GM12891 (cell line): ENCODE results near the gene RETREG1.

Experiments used
- DNase-seq: peaks from one replicate; pipeline ENCODE4 v3.0.0; 2011; ENCODE audit warnings: low spot score; ENCODE audit not compliant: insufficient read length
- FAIRE-seq: peaks from 2 replicates; lab custom pipeline; 2011; peaks lifted over from hg19 to GRCh38; lab: Jason Lieb, UNC
- PAX5 ChIP-seq: IDR thresholded peaks from 2 replicates; pipeline ENCODE4 v1.6.1; 2011; ENCODE audit warnings: low read length, moderate library complexity, mild to moderate bottlenecking; ENCODE audit not compliant: insufficient read depth, severe bottlenecking
- POLR2A ChIP-seq: IDR thresholded peaks from 2 replicates; pipeline ENCODE4 v1.6.1; 2011; ENCODE audit warnings: low read depth, low read length, control low read depth
- POLR2AphosphoS5 ChIP-seq: IDR thresholded peaks from 2 replicates; pipeline ENCODE4 v1.6.1; 2011; ENCODE audit warnings: low read depth, low read length, control low read depth
- POU2F2 ChIP-seq: IDR thresholded peaks from 2 replicates; pipeline ENCODE4 v1.6.1; 2011; ENCODE audit warnings: low read depth, mild to moderate bottlenecking, control low read depth, low read length, moderate library complexity
- SPI1 ChIP-seq: IDR thresholded peaks from 2 replicates; pipeline ENCODE4 v1.6.1; 2011; ENCODE audit warnings: low read depth, low read length, control low read depth
- TAF1 ChIP-seq: IDR thresholded peaks from 2 replicates; pipeline ENCODE4 v1.6.1; 2011; ENCODE audit warnings: low read depth, low read length, control low read depth

Gene RETREG1

GRCh38 chr5:16515532-16515931, 101.3 kb downstream of the RETREG1 start:
- DNase-seq (no peak), FAIRE-seq (no peak)
- TF ChIP-seq POLR2A = no peak
- TF ChIP-seq POU2F2 = no peak
- no peak for TF ChIP-seq POLR2AphosphoS5
- TF ChIP-seq PAX5 = no peak
- TF ChIP-seq TAF1 = no peak
- TF ChIP-seq SPI1 = no peak

- no peak for DNase-seq
- FAIRE-seq = no peak
- TF ChIP-seq POLR2A (no peak), PAX5 (no peak), SPI1 (no peak), POLR2AphosphoS5 (no peak), POU2F2 (no peak), TAF1 (no peak)
Measured at GRCh38 chr5:16510098-16510497, 106.7 kb downstream of the RETREG1 start.

GRCh38 chr5:16508730-16509531, 107.9 kb downstream of the RETREG1 start:
- no peak for TF ChIP-seq POU2F2
- TF ChIP-seq POLR2A = no peak
- TF ChIP-seq SPI1 = no peak
- no peak for TF ChIP-seq PAX5
- no peak for TF ChIP-seq POLR2AphosphoS5

GRCh38 chr5:16507716-16508115, 109.1 kb downstream of the RETREG1 start:
- DNase-seq (no peak), FAIRE-seq (no peak)
- no peak for TF ChIP-seq POU2F2
- no peak for TF ChIP-seq POLR2A
- TF ChIP-seq SPI1 = no peak
- no peak for TF ChIP-seq POLR2AphosphoS5
- TF ChIP-seq PAX5 = no peak
- no peak for TF ChIP-seq TAF1

More at GRCh38 chr5:16508730-16509531, 107.9 kb downstream of the RETREG1 start:
- FAIRE-seq (no peak), DNase-seq (no peak)

GRCh38 chr5:16505904-16506303, 110.9 kb downstream of the RETREG1 start:
- no peak for FAIRE-seq
- TF ChIP-seq PAX5 (no peak), POU2F2 (no peak), POLR2A (no peak), POLR2AphosphoS5 (no peak), SPI1 (no peak), TAF1 (no peak)

GRCh38 chr5:16505140-16505891, 111.5 kb downstream of the RETREG1 start:
- no peak for FAIRE-seq
- no peak for DNase-seq
- TF ChIP-seq POLR2A (no peak), SPI1 (peak; percentile 63), PAX5 (no peak)

More at GRCh38 chr5:16505904-16506303, 110.9 kb downstream of the RETREG1 start:
- no peak for DNase-seq

- TF ChIP-seq POU2F2 (no peak), PAX5 (no peak), POLR2A (no peak), TAF1 (no peak), POLR2AphosphoS5 (no peak), SPI1 (no peak)
- FAIRE-seq (no peak), DNase-seq (no peak)
Measured at GRCh38 chr5:16504571-16504970, 112.2 kb downstream of the RETREG1 start.

GRCh38 chr5:16502866-16503265, 113.9 kb downstream of the RETREG1 start:
- FAIRE-seq = no peak
- TF ChIP-seq PAX5 = no peak
- no peak for TF ChIP-seq SPI1
- no peak for TF ChIP-seq POLR2A
- TF ChIP-seq POLR2AphosphoS5 = no peak
- no peak for TF ChIP-seq POU2F2
- no peak for TF ChIP-seq TAF1
- DNase-seq = no peak

GRCh38 chr5:16500024-16500423, 116.8 kb downstream of the RETREG1 start:
- FAIRE-seq (no peak), DNase-seq (no peak)
- TF ChIP-seq TAF1 (no peak), SPI1 (no peak), PAX5 (no peak)
